SK-N-SH (cell line): ENCODE measurements around the gene UPK1A. TPM values are rescaled to one million over a fixed set of nuclear protein-coding genes. Genes with fewer than 3 reads are reported as not detected.

Experiments used
- CTCF ChIA-PET: fragments of 300-600, 350-600 bp; formaldehyde crosslinking; extraction: SDS; loops from one replicate; lab custom pipeline; 2021; lab: Yijun Ruan, JAX
- POLR2A ChIA-PET: fragments of 350-600 bp; sonication (Branson Sonifier 250); formaldehyde crosslinking; extraction: SDS; loops from one replicate; lab custom pipeline; 2020; ENCODE audit warnings: antibody characterized with exemption, inconsistent platforms; lab: Yijun Ruan, JAX
- DNase-seq: peaks from one replicate; pipeline ENCODE4 v3.0.0; 2012
- H2AFZ ChIP-seq: fragments of 200-600 bp; sonication (generic); 2 replicates; pipeline ENCODE4 v1.8.1; 2016; ENCODE audit warnings: antibody characterized with exemption, mild to moderate bottlenecking, low read depth
- H3F3A ChIP-seq: fragments of 200-600 bp; sonication (generic); replicated peaks from 2 replicates; pipeline ENCODE3; 2016; ENCODE audit warnings: antibody characterized with exemption, mild to moderate bottlenecking; ENCODE audit not compliant: insufficient read depth
- H3K27ac ChIP-seq, 2 experiments: fragments of 200-500 bp in 1 of 2; fragments of 200-600 bp in 1 of 2; sonication (Bioruptor generic) in 1 of 2; sonication (generic), shearing (Covaris generic) in 1 of 2; 2 replicates each; pipeline versions ENCODE4 v1.5.1 to v1.6.1; 2014 to 2016; ENCODE audit warnings: low read depth in 2 of 2, inconsistent platforms in 1 of 2, low read length in 1 of 2, mild to moderate bottlenecking in 1 of 2, mixed read lengths in 1 of 2
- H3K27me3 ChIP-seq: fragments of 200-600 bp; sonication (generic), shearing (Covaris generic); 2 replicates; pipeline ENCODE4 v1.6.1; 2016; ENCODE audit warnings: mixed run types; ENCODE audit not compliant: insufficient read depth
- H3K36me3 ChIP-seq, 2 experiments: fragments of 200-500 bp in 1 of 2; fragments of 200-600 bp in 1 of 2; sonication (Bioruptor generic) in 1 of 2; sonication (generic) in 1 of 2; replicated peaks in 1 of 2; 2 replicates each; pipeline versions ENCODE3 to v1.5.1; 2014 to 2016; ENCODE audit warnings: low read length in 1 of 2, mild to moderate bottlenecking in 1 of 2; ENCODE audit not compliant: insufficient read depth in 2 of 2, control insufficient read depth in 1 of 2
- H3K4me1 ChIP-seq, 2 experiments: fragments of 200-500 bp in 1 of 2; fragments of 200-600 bp in 1 of 2; sonication (Bioruptor generic) in 1 of 2; sonication (generic), shearing (Covaris generic) in 1 of 2; 2 replicates each; pipeline versions ENCODE4 v1.5.1 to v1.6.1; 2014 to 2016; ENCODE audit warnings: low read depth in 1 of 2, low read length in 1 of 2, mixed run types in 1 of 2; ENCODE audit not compliant: insufficient read depth in 2 of 2, control insufficient read depth in 1 of 2
- H3K4me2 ChIP-seq: fragments of 200-600 bp; sonication (generic), shearing (Covaris generic); 2 replicates; pipeline ENCODE4 v1.6.1; 2017; ENCODE audit warnings: mixed run types
- H3K4me3 ChIP-seq, 2 experiments: fragments of 200-500 bp in 1 of 2; fragments of 200-600 bp in 1 of 2; sonication (Bioruptor generic) in 1 of 2; sonication (generic), shearing (Covaris generic) in 1 of 2; 2 replicates each; pipeline versions ENCODE4 v1.5.1 to v1.8.1; 2014 to 2016; ENCODE audit warnings: low read depth in 2 of 2, inconsistent platforms in 1 of 2, low read length in 1 of 2, mild to moderate bottlenecking in 1 of 2, mixed read lengths in 1 of 2, moderate library complexity in 1 of 2
- H3K79me2 ChIP-seq: fragments of 200-600 bp; sonication (generic); 2 replicates; pipeline ENCODE4 v1.8.1; 2017; ENCODE audit warnings: mild to moderate bottlenecking; ENCODE audit not compliant: insufficient read depth
- H3K9ac ChIP-seq: fragments of 200-600 bp; sonication (generic); 2 replicates; pipeline ENCODE4 v1.6.1; 2017; ENCODE audit warnings: mixed run types
- H3K9me2 ChIP-seq: fragments of 200-600 bp; sonication (generic); 2 replicates; pipeline ENCODE4 v1.6.1; 2017; ENCODE audit warnings: mixed run types
- H3K9me3 ChIP-seq: fragments of 200-600 bp; sonication (generic); 2 replicates; pipeline ENCODE4 v1.6.1; 2017; ENCODE audit warnings: mixed run types, mild to moderate bottlenecking, moderate library complexity
- H4K20me1 ChIP-seq: fragments of 200-600 bp; sonication (generic); 2 replicates; pipeline ENCODE4 v1.6.1; 2017; ENCODE audit warnings: mild to moderate bottlenecking, mixed run types; ENCODE audit not compliant: insufficient read depth
- ELF1 ChIP-seq: IDR thresholded peaks from 2 replicates; pipeline ENCODE4 v1.4.0; 2012
- EP300 ChIP-seq, 2 experiments: IDR thresholded peaks; 2 replicates each; pipeline versions ENCODE4 v1.4.0 to v1.6.1; 2012; ENCODE audit warnings: borderline replicate concordance in 1 of 2, low read depth in 1 of 2, low read length in 1 of 2
- FOSL2 ChIP-seq: IDR thresholded peaks from 2 replicates; pipeline ENCODE4 v1.4.0; 2012; ENCODE audit warnings: low read depth, mild to moderate bottlenecking, moderate library complexity, borderline replicate concordance
- FOXJ3 ChIP-seq: sonication (generic); formaldehyde crosslinking; IDR thresholded peaks from 2 replicates; pipeline ENCODE4 v1.5.1; 2020; ENCODE audit warnings: mild to moderate bottlenecking, missing genetic modification reagents
- GATA2 ChIP-seq: sonication (generic); formaldehyde crosslinking; IDR thresholded peaks from 2 replicates; pipeline ENCODE4 v1.5.0; 2020; ENCODE audit warnings: mild to moderate bottlenecking, missing genetic modification reagents
- JUND ChIP-seq: IDR thresholded peaks from 2 replicates; pipeline ENCODE4 v1.4.0; 2012
- NFIC ChIP-seq: IDR thresholded peaks from 2 replicates; pipeline ENCODE4 v1.4.0; 2012; ENCODE audit warnings: borderline replicate concordance
- POLR2AphosphoS5 ChIP-seq: IDR thresholded peaks from 2 replicates; pipeline ENCODE4 v1.6.1; 2012; ENCODE audit warnings: low read depth, low read length
- RAD21 ChIP-seq: IDR thresholded peaks from 2 replicates; pipeline ENCODE4 v1.6.1; 2012; ENCODE audit warnings: mild to moderate bottlenecking, low read length
- RFX5 ChIP-seq: IDR thresholded peaks from 2 replicates; pipeline ENCODE4 v1.6.1; 2012; ENCODE audit warnings: mild to moderate bottlenecking, improper control_type of control experiment, low read length
- SIN3A ChIP-seq: IDR thresholded peaks from 2 replicates; pipeline ENCODE4 v1.6.1; 2012; ENCODE audit warnings: low read depth, mild to moderate bottlenecking, low read length, moderate library complexity, borderline replicate concordance
- SMC3 ChIP-seq: IDR thresholded peaks from 2 replicates; pipeline ENCODE4 v1.6.1; 2012; ENCODE audit warnings: low read depth, low read length, improper control_type of control experiment
- TCF12 ChIP-seq: IDR thresholded peaks from 2 replicates; pipeline ENCODE4 v1.4.0; 2012
- TEAD4 ChIP-seq: IDR thresholded peaks from 2 replicates; pipeline ENCODE4 v1.4.0; 2012; ENCODE audit warnings: mild to moderate bottlenecking, borderline replicate concordance; ENCODE audit not compliant: insufficient read depth
- WGBS: methylation state at CpG from one replicate; pipeline ENCODE4 v1.1.6; 2017; ENCODE audit warnings: low lambda C conversion rate; 5-methylcytosine and 5-hydroxymethylcytosine counted together
- polyA plus RNA-seq, 3 experiments: library from polyadenylated mRNA; depleted of rRNA; stranded (reverse); fragments of >200 nt; gene quantifications; 2 replicates each; pipeline ENCODE4 v1.2.3, GENCODE V29; 2012
- TF ChIP-seq, protein P1 (sequence below): IDR thresholded peaks from 2 replicates; pipeline ENCODE4 v1.4.0; 2012; ENCODE audit warnings: low read depth
- TF ChIP-seq, protein P2 (sequence below): fragments of 150-350 bp; IDR thresholded peaks from 2 replicates; pipeline ENCODE4 v1.6.1; 2017; ENCODE audit warnings: antibody characterized with exemption, low read length, low read depth, borderline replicate concordance
- TF ChIP-seq, protein P3 (sequence below): IDR thresholded peaks from 2 replicates; pipeline ENCODE4; 2012
- TF ChIP-seq, protein P4 (sequence below): IDR thresholded peaks from 2 replicates; pipeline ENCODE4 v1.6.1; 2012; ENCODE audit warnings: mild to moderate bottlenecking, low read depth, low read length, moderate library complexity

Gene UPK1A
- polyA plus RNA-seq, 1 of the 3 experiments (the other 2 are of a cell fraction) = 0.16 TPM

DNA sequence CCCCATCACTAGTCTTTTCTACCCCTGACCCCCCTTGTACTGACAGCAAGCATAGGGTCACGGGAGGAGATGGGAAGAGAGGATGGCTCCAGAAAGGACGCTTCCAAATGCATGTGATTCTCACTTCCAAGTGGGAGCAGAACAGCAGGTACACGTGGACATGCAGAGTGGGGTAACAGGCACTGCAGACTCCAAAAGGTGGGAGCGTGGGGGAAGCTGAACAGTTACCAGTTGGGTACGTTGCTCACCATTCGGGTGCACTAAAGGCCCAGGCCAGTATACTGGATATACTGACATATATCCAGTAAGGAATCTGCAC, 27.0 kb upstream of the UPK1A start:
- 74% methylated on average over 6 of the region's 6 CpGs for WGBS
- Histone ChIP-seq H2AFZ (no peak overlapping the region), H3K4me2 (no peak overlapping the region), H3K36me3 (peaks cover 10 to 23% of the 10 kb centered on the region in 2 experiments), H3K9me2 (no peaks in the 10 kb centered on the region), H3K79me2 (no peaks in the 10 kb centered on the region), H3F3A (peaks cover 12% of the 10 kb centered on the region), H3K4me3 (no peak overlapping the region), H3K9me3 (no peaks in the 10 kb centered on the region), H3K27ac (no peak overlapping the region), H3K9ac (no peak overlapping the region), H3K4me1 (peaks cover 0 to 11% of the 10 kb centered on the region in 2 experiments; a peak in 1 of 4 replicates), H4K20me1 (no peaks in the 10 kb centered on the region), H3K27me3 (no peaks in the 10 kb centered on the region)
- no peak for TF ChIP-seq NFIC
- TF ChIP-seq RAD21 = no peak
- TF ChIP-seq POLR2AphosphoS5 = no peak
- no peak for TF ChIP-seq SMC3
- TF ChIP-seq JUND = no peak
- TF ChIP-seq TCF12 = no peak
- TF ChIP-seq, protein P1, sequence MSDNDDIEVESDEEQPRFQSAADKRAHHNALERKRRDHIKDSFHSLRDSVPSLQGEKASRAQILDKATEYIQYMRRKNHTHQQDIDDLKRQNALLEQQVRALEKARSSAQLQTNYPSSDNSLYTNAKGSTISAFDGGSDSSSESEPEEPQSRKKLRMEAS = no peak
- TF ChIP-seq RFX5 = no peak
- no peak for TF ChIP-seq SIN3A
- TF ChIP-seq ELF1 = no peak
- no peak for TF ChIP-seq EP300 (IDR thresholded peaks at IDR 0.05; ENCODE audit: borderline replicate concordance in 1 of 2, low read depth in 1 of 2, low read length in 1 of 2)
- TF ChIP-seq FOSL2 = no peak
- no peak for TF ChIP-seq FOXJ3 (CRISPR knock-in tag)
- TF ChIP-seq, protein P2, sequence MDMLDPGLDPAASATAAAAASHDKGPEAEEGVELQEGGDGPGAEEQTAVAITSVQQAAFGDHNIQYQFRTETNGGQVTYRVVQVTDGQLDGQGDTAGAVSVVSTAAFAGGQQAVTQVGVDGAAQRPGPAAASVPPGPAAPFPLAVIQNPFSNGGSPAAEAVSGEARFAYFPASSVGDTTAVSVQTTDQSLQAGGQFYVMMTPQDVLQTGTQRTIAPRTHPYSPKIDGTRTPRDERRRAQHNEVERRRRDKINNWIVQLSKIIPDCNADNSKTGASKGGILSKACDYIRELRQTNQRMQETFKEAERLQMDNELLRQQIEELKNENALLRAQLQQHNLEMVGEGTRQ = no peak
- TF ChIP-seq TEAD4 = no peak
- TF ChIP-seq, protein P3, sequence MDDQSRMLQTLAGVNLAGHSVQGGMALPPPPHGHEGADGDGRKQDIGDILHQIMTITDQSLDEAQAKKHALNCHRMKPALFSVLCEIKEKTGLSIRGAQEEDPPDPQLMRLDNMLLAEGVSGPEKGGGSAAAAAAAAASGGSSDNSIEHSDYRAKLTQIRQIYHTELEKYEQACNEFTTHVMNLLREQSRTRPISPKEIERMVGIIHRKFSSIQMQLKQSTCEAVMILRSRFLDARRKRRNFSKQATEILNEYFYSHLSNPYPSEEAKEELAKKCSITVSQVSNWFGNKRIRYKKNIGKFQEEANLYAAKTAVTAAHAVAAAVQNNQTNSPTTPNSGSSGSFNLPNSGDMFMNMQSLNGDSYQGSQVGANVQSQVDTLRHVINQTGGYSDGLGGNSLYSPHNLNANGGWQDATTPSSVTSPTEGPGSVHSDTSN = no peak
- TF ChIP-seq, protein P4, sequence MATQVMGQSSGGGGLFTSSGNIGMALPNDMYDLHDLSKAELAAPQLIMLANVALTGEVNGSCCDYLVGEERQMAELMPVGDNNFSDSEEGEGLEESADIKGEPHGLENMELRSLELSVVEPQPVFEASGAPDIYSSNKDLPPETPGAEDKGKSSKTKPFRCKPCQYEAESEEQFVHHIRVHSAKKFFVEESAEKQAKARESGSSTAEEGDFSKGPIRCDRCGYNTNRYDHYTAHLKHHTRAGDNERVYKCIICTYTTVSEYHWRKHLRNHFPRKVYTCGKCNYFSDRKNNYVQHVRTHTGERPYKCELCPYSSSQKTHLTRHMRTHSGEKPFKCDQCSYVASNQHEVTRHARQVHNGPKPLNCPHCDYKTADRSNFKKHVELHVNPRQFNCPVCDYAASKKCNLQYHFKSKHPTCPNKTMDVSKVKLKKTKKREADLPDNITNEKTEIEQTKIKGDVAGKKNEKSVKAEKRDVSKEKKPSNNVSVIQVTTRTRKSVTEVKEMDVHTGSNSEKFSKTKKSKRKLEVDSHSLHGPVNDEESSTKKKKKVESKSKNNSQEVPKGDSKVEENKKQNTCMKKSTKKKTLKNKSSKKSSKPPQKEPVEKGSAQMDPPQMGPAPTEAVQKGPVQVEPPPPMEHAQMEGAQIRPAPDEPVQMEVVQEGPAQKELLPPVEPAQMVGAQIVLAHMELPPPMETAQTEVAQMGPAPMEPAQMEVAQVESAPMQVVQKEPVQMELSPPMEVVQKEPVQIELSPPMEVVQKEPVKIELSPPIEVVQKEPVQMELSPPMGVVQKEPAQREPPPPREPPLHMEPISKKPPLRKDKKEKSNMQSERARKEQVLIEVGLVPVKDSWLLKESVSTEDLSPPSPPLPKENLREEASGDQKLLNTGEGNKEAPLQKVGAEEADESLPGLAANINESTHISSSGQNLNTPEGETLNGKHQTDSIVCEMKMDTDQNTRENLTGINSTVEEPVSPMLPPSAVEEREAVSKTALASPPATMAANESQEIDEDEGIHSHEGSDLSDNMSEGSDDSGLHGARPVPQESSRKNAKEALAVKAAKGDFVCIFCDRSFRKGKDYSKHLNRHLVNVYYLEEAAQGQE = no peak
- no peak for TF ChIP-seq GATA2 (CRISPR knock-in tag)
- CTCF ChIA-PET = interaction anchor here (1.4 kb wide), 1 partner anchor 91 kb away, joined by 3 read pairs; no protein-coding TSS in a partner anchor
- DNase-seq = no peak
- POLR2A ChIA-PET = no interaction called here
